K562 (cell line): ENCODE results near the gene ACTL8. TPM values are rescaled to one million over a fixed set of nuclear protein-coding genes. Genes with fewer than 3 reads are reported as not detected.

ENCODE experiments used
- BHLHE40 ChIP-seq: IDR thresholded peaks from 2 replicates; pipeline ENCODE4 v1.6.1; 2011; ENCODE audit warnings: low read length, improper control_type of control experiment
- BRF1 ChIP-seq: IDR thresholded peaks from 3 replicates; pipeline ENCODE4 v1.6.1; 2011; ENCODE audit warnings: borderline replicate concordance, mild to moderate bottlenecking; ENCODE audit not compliant: insufficient read length; ENCODE audit errors: extremely low read depth
- CEBPB ChIP-seq: fragments of 450-650 bp; IDR thresholded peaks from 2 replicates; pipeline ENCODE4 v1.6.1; 2016; ENCODE audit warnings: missing genetic modification characterization, missing compliant biosample characterization
- ESRRB ChIP-seq: fragments of 250-450 bp; sonication (Bioruptor Pico); IDR thresholded peaks from 2 replicates; pipeline ENCODE4 v1.5.0; 2020; ENCODE audit warnings: mild to moderate bottlenecking, moderate library complexity, borderline replicate concordance
- ETV5 ChIP-seq: sonication (generic); formaldehyde crosslinking; IDR thresholded peaks from 2 replicates; pipeline ENCODE4 v1.4.0; 2020; ENCODE audit warnings: low read depth, mild to moderate bottlenecking, missing genetic modification reagents
- FOXJ2 ChIP-seq: fragments of 200-800 bp; sonication (Bioruptor generic); IDR thresholded peaks from 2 replicates; pipeline ENCODE4 v1.6.1; 2016; ENCODE audit warnings: missing genetic modification characterization, missing compliant biosample characterization
- GATAD2B ChIP-seq: fragments of 450-650 bp; IDR thresholded peaks from 2 replicates; pipeline ENCODE4 v1.6.1; 2017; ENCODE audit warnings: mild to moderate bottlenecking, borderline replicate concordance
- HDGF ChIP-seq: fragments of 450-650 bp; IDR thresholded peaks from 2 replicates; pipeline ENCODE4 v1.6.1; 2016
- MCM2 ChIP-seq: fragments of 450-650 bp; IDR thresholded peaks from 2 replicates; pipeline ENCODE4 v1.6.1; 2017; ENCODE audit warnings: low read depth, mild to moderate bottlenecking
- MYBL2 ChIP-seq, 2 experiments: fragments of 450-650 bp in 1 of 2; sonication (generic) in 1 of 2; formaldehyde crosslinking in 1 of 2; IDR thresholded peaks; 2 replicates each; pipeline versions ENCODE4 v1.6.1 to v1.8.1; 2017 to 2022; ENCODE audit warnings: borderline replicate concordance in 1 of 2, inconsistent platforms in 1 of 2, low read depth in 1 of 2, mild to moderate bottlenecking in 1 of 2, missing genetic modification reagents in 1 of 2, moderate library complexity in 1 of 2
- MYNN ChIP-seq, 2 experiments: sonication (generic); formaldehyde crosslinking in 1 of 2; IDR thresholded peaks; 2 replicates each; pipeline versions ENCODE4 v1.5.0 to v1.6.1; 2016 to 2020; ENCODE audit warnings: antibody characterized with exemption in 1 of 2, missing genetic modification reagents in 1 of 2
- NCOA1 ChIP-seq: fragments of 450-650 bp; IDR thresholded peaks from 2 replicates; pipeline ENCODE4 v1.6.1; 2016; ENCODE audit warnings: low read depth
- NR2C1 ChIP-seq, 2 experiments: fragments of 450-650 bp; IDR thresholded peaks; 2 replicates each; pipeline ENCODE4 v1.6.1; 2017; ENCODE audit warnings: mild to moderate bottlenecking in 2 of 2, antibody characterized with exemption in 1 of 2, inconsistent platforms in 1 of 2, missing compliant biosample characterization in 1 of 2, missing genetic modification characterization in 1 of 2
- PHTF2 ChIP-seq: fragments of 250-450 bp; sonication (Bioruptor Pico); IDR thresholded peaks from 2 replicates; pipeline ENCODE4 v1.5.0; 2021; ENCODE audit warnings: mild to moderate bottlenecking
- SAFB ChIP-seq: fragments of 200-400 bp; formaldehyde crosslinking; IDR thresholded peaks from 2 replicates; pipeline ENCODE4 v1.6.1; 2017; ENCODE audit warnings: low read depth, low read length, borderline replicate concordance
- SETDB1 ChIP-seq: IDR thresholded peaks from one replicate; pipeline ENCODE4 v1.6.1; 2012; ENCODE audit warnings: low read length, control low read depth, inconsistent platforms
- TFAM ChIP-seq: fragments of 250-450 bp; sonication (Bioruptor Pico); conservative IDR thresholded peaks from 2 replicates; pipeline ENCODE4 v1.5.0; 2021; ENCODE audit warnings: mild to moderate bottlenecking, moderate library complexity
- TSC22D4 ChIP-seq: fragments of 450-650 bp; IDR thresholded peaks from 2 replicates; pipeline ENCODE4 v1.6.1; 2016; ENCODE audit warnings: missing genetic modification characterization, missing biosample characterization, control low read depth
- ZNF121 ChIP-seq: sonication (generic); formaldehyde crosslinking; conservative IDR thresholded peaks from 2 replicates; pipeline ENCODE4 v1.8.0; 2022; ENCODE audit warnings: missing genetic modification reagents
- ZNF311 ChIP-seq: fragments of 250-450 bp; sonication (Bioruptor Pico); IDR thresholded peaks from 2 replicates; pipeline ENCODE4 v1.4.0; 2020; ENCODE audit warnings: mild to moderate bottlenecking, moderate library complexity
- polyA plus RNA-seq, 8 experiments: library from polyadenylated mRNA; depleted of rRNA in 4 of 8; stranded (reverse) in 5 of 8; unstranded in 3 of 8; fragments of >200 nt; fragmentation: Nextera tagmentation in 2 of 8; fragmentation: Illumina TruSeq in 1 of 8; extraction: Ambion mirVana in 2 of 8; extraction: Trizol in 1 of 8; gene quantifications; 2 replicates each; pipeline versions ENCODE4 v1.2.1 to v1.2.3, GENCODE V29; 2011 to 2014; ENCODE audit warnings: inconsistent platforms in 1 of 8, missing spikeins in 1 of 8
- total RNA-seq, 7 experiments: library from RNA; depleted of rRNA in 6 of 7; stranded (reverse); fragments of >200 nt in 6 of 7; fragmentation: Illumina TruSeq in 2 of 7; extraction: Trizol in 2 of 7; gene quantifications; 2 replicates each; pipeline versions ENCODE4 v1.2.1 to v1.2.3, GENCODE V29; 2011 to 2021; ENCODE audit warnings: low replicate concordance in 1 of 7
- TF ChIP-seq, protein P1 (sequence below): sonication (generic); formaldehyde crosslinking; IDR thresholded peaks from 2 replicates; pipeline ENCODE4 v1.8.0; 2023; ENCODE audit warnings: missing genetic modification reagents, mild to moderate bottlenecking, borderline replicate concordance
- TF ChIP-seq, protein P2 (sequence below), 3 experiments: IDR thresholded peaks in 2 of 3; conservative IDR thresholded peaks in 1 of 3; 2 replicates each; pipeline ENCODE4 v1.5.1; 2011 to 2012; ENCODE audit warnings: low read length in 3 of 3, mild to moderate bottlenecking in 3 of 3, control low read depth in 2 of 3, improper control_type of control experiment in 1 of 3, inconsistent platforms in 1 of 3, low read depth in 1 of 3, mixed read lengths in 1 of 3, moderate library complexity in 1 of 3; ENCODE audit not compliant: insufficient read depth in 2 of 3

ACTL8 gene
- total and polyA plus RNA-seq, 9 of the 15 experiments (the other 6 are each of a cell fraction or from before 2014, with no cell fraction given), result 0.30 to 3.3 (median 1.6) TPM

DNA sequence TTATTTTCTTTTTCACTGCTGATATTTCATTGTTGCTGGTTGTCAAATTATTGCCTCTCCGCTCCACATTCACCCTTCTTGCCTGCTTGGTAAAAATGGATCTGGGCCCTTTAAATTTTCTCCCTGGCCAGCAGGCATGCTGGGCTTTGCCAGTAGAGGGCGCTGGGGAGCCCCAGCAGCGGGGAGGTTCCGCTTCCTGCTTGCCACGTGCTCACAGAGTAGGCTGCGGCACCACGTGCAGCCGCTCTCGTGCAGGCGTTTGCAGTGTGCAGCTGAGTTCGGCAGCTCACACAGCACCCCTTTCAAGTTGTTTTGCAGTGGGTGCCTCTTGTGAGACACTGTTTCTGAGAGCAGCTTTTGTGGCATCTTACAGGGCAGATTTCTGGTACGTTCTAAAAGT is at the start of gene ACTL8 (continued):
- TF ChIP-seq, protein P1, sequence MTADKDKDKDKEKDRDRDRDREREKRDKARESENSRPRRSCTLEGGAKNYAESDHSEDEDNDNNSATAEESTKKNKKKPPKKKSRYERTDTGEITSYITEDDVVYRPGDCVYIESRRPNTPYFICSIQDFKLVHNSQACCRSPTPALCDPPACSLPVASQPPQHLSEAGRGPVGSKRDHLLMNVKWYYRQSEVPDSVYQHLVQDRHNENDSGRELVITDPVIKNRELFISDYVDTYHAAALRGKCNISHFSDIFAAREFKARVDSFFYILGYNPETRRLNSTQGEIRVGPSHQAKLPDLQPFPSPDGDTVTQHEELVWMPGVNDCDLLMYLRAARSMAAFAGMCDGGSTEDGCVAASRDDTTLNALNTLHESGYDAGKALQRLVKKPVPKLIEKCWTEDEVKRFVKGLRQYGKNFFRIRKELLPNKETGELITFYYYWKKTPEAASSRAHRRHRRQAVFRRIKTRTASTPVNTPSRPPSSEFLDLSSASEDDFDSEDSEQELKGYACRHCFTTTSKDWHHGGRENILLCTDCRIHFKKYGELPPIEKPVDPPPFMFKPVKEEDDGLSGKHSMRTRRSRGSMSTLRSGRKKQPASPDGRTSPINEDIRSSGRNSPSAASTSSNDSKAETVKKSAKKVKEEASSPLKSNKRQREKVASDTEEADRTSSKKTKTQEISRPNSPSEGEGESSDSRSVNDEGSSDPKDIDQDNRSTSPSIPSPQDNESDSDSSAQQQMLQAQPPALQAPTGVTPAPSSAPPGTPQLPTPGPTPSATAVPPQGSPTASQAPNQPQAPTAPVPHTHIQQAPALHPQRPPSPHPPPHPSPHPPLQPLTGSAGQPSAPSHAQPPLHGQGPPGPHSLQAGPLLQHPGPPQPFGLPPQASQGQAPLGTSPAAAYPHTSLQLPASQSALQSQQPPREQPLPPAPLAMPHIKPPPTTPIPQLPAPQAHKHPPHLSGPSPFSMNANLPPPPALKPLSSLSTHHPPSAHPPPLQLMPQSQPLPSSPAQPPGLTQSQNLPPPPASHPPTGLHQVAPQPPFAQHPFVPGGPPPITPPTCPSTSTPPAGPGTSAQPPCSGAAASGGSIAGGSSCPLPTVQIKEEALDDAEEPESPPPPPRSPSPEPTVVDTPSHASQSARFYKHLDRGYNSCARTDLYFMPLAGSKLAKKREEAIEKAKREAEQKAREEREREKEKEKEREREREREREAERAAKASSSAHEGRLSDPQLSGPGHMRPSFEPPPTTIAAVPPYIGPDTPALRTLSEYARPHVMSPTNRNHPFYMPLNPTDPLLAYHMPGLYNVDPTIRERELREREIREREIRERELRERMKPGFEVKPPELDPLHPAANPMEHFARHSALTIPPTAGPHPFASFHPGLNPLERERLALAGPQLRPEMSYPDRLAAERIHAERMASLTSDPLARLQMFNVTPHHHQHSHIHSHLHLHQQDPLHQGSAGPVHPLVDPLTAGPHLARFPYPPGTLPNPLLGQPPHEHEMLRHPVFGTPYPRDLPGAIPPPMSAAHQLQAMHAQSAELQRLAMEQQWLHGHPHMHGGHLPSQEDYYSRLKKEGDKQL, result no peak
- no peak for TF ChIP-seq PHTF2
- TF ChIP-seq HDGF, result no peak
- no peak for TF ChIP-seq MYBL2 (IDR thresholded peaks at IDR 0.05; ENCODE audit: low read depth)
- TF ChIP-seq MYBL2 (CRISPR knock-in tag; IDR thresholded peaks at IDR 0.05; ENCODE audit: borderline replicate concordance), result no peak
- TF ChIP-seq BHLHE40, result peak; percentile 82
- no peak for TF ChIP-seq TSC22D4 (tag)
- no peak for TF ChIP-seq MYNN (IDR thresholded peaks at IDR 0.05)
- TF ChIP-seq MYNN (CRISPR knock-in tag; IDR thresholded peaks at IDR 0.05), result no peak
- TF ChIP-seq ESRRB (CRISPR knock-in tag), result no peak
- no peak for TF ChIP-seq CEBPB (tag)
- TF ChIP-seq ZNF311, result no peak
- no peak for TF ChIP-seq SAFB
- TF ChIP-seq BRF1, result no peak
- TF ChIP-seq SETDB1, result no peak
- TF ChIP-seq GATAD2B, result no peak
- no peak for TF ChIP-seq NCOA1
- TF ChIP-seq ZNF121 (CRISPR knock-in tag), result no peak
- TF ChIP-seq NR2C1 (IDR thresholded peaks at IDR 0.05), result no peak
- no peak for TF ChIP-seq NR2C1 (tag; IDR thresholded peaks at IDR 0.05)
- TF ChIP-seq, protein P2, sequence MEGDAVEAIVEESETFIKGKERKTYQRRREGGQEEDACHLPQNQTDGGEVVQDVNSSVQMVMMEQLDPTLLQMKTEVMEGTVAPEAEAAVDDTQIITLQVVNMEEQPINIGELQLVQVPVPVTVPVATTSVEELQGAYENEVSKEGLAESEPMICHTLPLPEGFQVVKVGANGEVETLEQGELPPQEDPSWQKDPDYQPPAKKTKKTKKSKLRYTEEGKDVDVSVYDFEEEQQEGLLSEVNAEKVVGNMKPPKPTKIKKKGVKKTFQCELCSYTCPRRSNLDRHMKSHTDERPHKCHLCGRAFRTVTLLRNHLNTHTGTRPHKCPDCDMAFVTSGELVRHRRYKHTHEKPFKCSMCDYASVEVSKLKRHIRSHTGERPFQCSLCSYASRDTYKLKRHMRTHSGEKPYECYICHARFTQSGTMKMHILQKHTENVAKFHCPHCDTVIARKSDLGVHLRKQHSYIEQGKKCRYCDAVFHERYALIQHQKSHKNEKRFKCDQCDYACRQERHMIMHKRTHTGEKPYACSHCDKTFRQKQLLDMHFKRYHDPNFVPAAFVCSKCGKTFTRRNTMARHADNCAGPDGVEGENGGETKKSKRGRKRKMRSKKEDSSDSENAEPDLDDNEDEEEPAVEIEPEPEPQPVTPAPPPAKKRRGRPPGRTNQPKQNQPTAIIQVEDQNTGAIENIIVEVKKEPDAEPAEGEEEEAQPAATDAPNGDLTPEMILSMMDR (IDR thresholded peaks at IDR 0.05 in 2 of 3, conservative IDR thresholded peaks at IDR 0.05 in 1 of 3; ENCODE audit: insufficient read depth in 2 of 3, low read depth in 1 of 3, low read length in 3 of 3), result peak; percentile 63 to 71 (median 70)
- TF ChIP-seq FOXJ2, result no peak
- no peak for TF ChIP-seq TFAM (CRISPR knock-in tag)
- TF ChIP-seq ETV5 (CRISPR knock-in tag), result no peak
- TF ChIP-seq MCM2, result no peak
